Skeletal muscle tissue (tissue), 4 donors: ENCODE measurements around the gene HERC3. TPM values are rescaled to one million over a fixed set of nuclear protein-coding genes. Genes with fewer than 3 reads are reported as not detected.

Experiments
- H3K27ac ChIP-seq: one replicate; pipeline ENCODE4 v1.7.0; 2013; ENCODE audit warnings: mild to moderate bottlenecking, low read depth, low read length, inconsistent platforms
- H3K27me3 ChIP-seq, 3 donors: one replicate each; pipeline ENCODE4 v1.7.0; 2013; ENCODE audit warnings: low read length in 3 of 3; ENCODE audit not compliant: control insufficient read depth in 3 of 3, insufficient read depth in 3 of 3
- H3K36me3 ChIP-seq, 3 donors: one replicate each; pipeline ENCODE4 v1.7.0; 2013; ENCODE audit warnings: low read length in 3 of 3; ENCODE audit not compliant: control insufficient read depth in 3 of 3, insufficient read depth in 3 of 3
- H3K4me1 ChIP-seq, 3 donors: one replicate each; pipeline ENCODE4 v1.7.0; 2013; ENCODE audit warnings: low read length in 3 of 3, mild to moderate bottlenecking in 3 of 3; ENCODE audit not compliant: control insufficient read depth in 3 of 3, insufficient read depth in 3 of 3
- H3K4me3 ChIP-seq, 3 donors: one replicate each; pipeline ENCODE4 v1.7.0; 2013; ENCODE audit warnings: low read length in 3 of 3
- H3K9ac ChIP-seq, 3 donors: one replicate each; pipeline ENCODE4 v1.7.0; 2013; ENCODE audit warnings: low read length in 3 of 3, mild to moderate bottlenecking in 3 of 3, moderate library complexity in 2 of 3, low read depth in 1 of 3
- H3K9me3 ChIP-seq, 3 donors: one replicate each; pipeline ENCODE4 v1.7.0; 2013; ENCODE audit warnings: low read length in 3 of 3; ENCODE audit not compliant: control insufficient read depth in 3 of 3
- total RNA-seq: library from RNA; depleted of rRNA; stranded (reverse); fragments of >200 nt; gene quantifications from one replicate; pipeline ENCODE4 v1.2.3, GENCODE V29; 2014
- donor health status: Osteomylitis.

HERC3 gene
- total RNA-seq, 1 donor from 2014 or later = 16.7 TPM

GRCh38 chr4:88747351-88747750 is 155.1 kb downstream of the HERC3 start:
- H3K27me3 ChIP-seq = no peaks in the 10 kb centered on the region
- no peak overlapping the region for H3K27ac ChIP-seq
- H3K4me1 ChIP-seq = peaks cover 11 to 14% (median 12%) of the 10 kb centered on the region in 3 donors
- H3K4me3 ChIP-seq = no peak overlapping the region
- no peak overlapping the region for H3K9ac ChIP-seq
- peaks cover 28 to 47% (median 45%) of the 10 kb centered on the region in 3 donors for H3K36me3 ChIP-seq
- no peaks in the 10 kb centered on the region for H3K9me3 ChIP-seq

- Histone ChIP-seq H3K9ac (no peak overlapping the region), H3K36me3 (peaks cover 28 to 49% (median 45%) of the 10 kb centered on the region in 3 donors), H3K27me3 (no peaks in the 10 kb centered on the region), H3K9me3 (no peaks in the 10 kb centered on the region), H3K4me3 (no peak overlapping the region), H3K4me1 (peaks cover 6 to 10% (median 10%) of the 10 kb centered on the region in 3 donors), H3K27ac (no peak overlapping the region)
Measured at GRCh38 chr4:88750369-88750768, 158.1 kb downstream of the HERC3 start.

- no peak overlapping the region for H3K9ac ChIP-seq
- no peaks in the 10 kb centered on the region for H3K9me3 ChIP-seq
- peaks cover 0 to 4% (median 1%) of the 10 kb centered on the region in 3 donors for H3K4me1 ChIP-seq
- H3K27ac ChIP-seq = no peak overlapping the region
- H3K27me3 ChIP-seq = no peaks in the 10 kb centered on the region
- H3K4me3 ChIP-seq = no peak overlapping the region
- peaks cover 28 to 45% (median 43%) of the 10 kb centered on the region in 3 donors for H3K36me3 ChIP-seq
Measured at GRCh38 chr4:88751258-88752075, 159.2 kb downstream of the HERC3 start.

GRCh38 chr4:88752076-88752463 is 159.8 kb downstream of the HERC3 start:
- H3K27ac ChIP-seq = no peak overlapping the region
- H3K36me3 ChIP-seq = peaks cover 27 to 41% (median 40%) of the 10 kb centered on the region in 3 donors
- H3K27me3 ChIP-seq = no peaks in the 10 kb centered on the region
- no peak overlapping the region for H3K9ac ChIP-seq
- H3K9me3 ChIP-seq = no peaks in the 10 kb centered on the region
- H3K4me1 ChIP-seq = peaks cover 0 to 4% (median 0%) of the 10 kb centered on the region in 3 donors
- H3K4me3 ChIP-seq = no peak overlapping the region

- Histone ChIP-seq H3K4me1 (peaks cover 0 to 5% (median 0%) of the 10 kb centered on the region in 3 donors), H3K9ac (no peak overlapping the region), H3K36me3 (peaks cover 23 to 35% (median 35%) of the 10 kb centered on the region in 3 donors), H3K9me3 (no peaks in the 10 kb centered on the region), H3K4me3 (no peak overlapping the region), H3K27me3 (no peaks in the 10 kb centered on the region), H3K27ac (no peak overlapping the region)
Measured at GRCh38 chr4:88752754-88753153, 160.5 kb downstream of the HERC3 start.

- H3K9me3 ChIP-seq = no peaks in the 10 kb centered on the region
- H3K27ac ChIP-seq = no peak overlapping the region
- H3K4me1 ChIP-seq = peaks cover 7 to 11% (median 7%) of the 10 kb centered on the region in 3 donors
- H3K4me3 ChIP-seq = no peak overlapping the region
- H3K27me3 ChIP-seq = no peaks in the 10 kb centered on the region
- H3K36me3 ChIP-seq = peaks cover 16 to 30% (median 25%) of the 10 kb centered on the region in 3 donors
- no peak overlapping the region for H3K9ac ChIP-seq
Measured at GRCh38 chr4:88753658-88754571, 161.6 kb downstream of the HERC3 start.

- Histone ChIP-seq H3K4me3 (no peak overlapping the region), H3K9ac (no peak overlapping the region), H3K36me3 (peaks cover 12 to 21% (median 16%) of the 10 kb centered on the region in 3 donors), H3K27me3 (no peaks in the 10 kb centered on the region), H3K27ac (no peak overlapping the region), H3K4me1 (peaks cover 9 to 18% (median 12%) of the 10 kb centered on the region in 3 donors), H3K9me3 (no peaks in the 10 kb centered on the region)
Measured at GRCh38 chr4:88754796-88755195, 162.5 kb downstream of the HERC3 start.

GRCh38 chr4:88755454-88755853 is 163.2 kb downstream of the HERC3 start:
- Histone ChIP-seq H3K27me3 (no peaks in the 10 kb centered on the region), H3K36me3 (peaks cover 5 to 14% (median 9%) of the 10 kb centered on the region in 3 donors), H3K9me3 (no peaks in the 10 kb centered on the region), H3K4me3 (no peak overlapping the region), H3K9ac (no peak overlapping the region), H3K27ac (no peak overlapping the region), H3K4me1 (peaks cover 9 to 18% (median 14%) of the 10 kb centered on the region in 3 donors)

- H3K36me3 ChIP-seq = peaks cover 3 to 11% (median 5%) of the 10 kb centered on the region in 3 donors
- peak overlapping the region; percentile 11 for H3K27ac ChIP-seq
- H3K27me3 ChIP-seq = no peaks in the 10 kb centered on the region
- H3K4me3 ChIP-seq = peak overlapping the region in 1 of 3 donors; percentile 9
- no peak overlapping the region for H3K9ac ChIP-seq
- no peaks in the 10 kb centered on the region for H3K9me3 ChIP-seq
- H3K4me1 ChIP-seq = peaks cover 9 to 18% (median 14%) of the 10 kb centered on the region in 3 donors
Measured at GRCh38 chr4:88756149-88756548, 163.9 kb downstream of the HERC3 start.
